ENCODE data around the gene GABRQ. TPM values are rescaled to one million over a fixed set of nuclear protein-coding genes. Genes with fewer than 3 reads are reported as not detected.

The GABRQ gene
- 0.99 TPM for total RNA-seq

GRCh38 chrX:152637649-152638442 lies at the start of gene GABRQ:
Gene GABRQ (plus strand): TSS chrX:152637895. CDS start chrX:152638203, 308 bp downstream.

GRCh38 chrX:152697952-152698931 lies 60.5 kb downstream of the GABRQ start, which contains the start of gene MAGEA3:
Gene MAGEA3 (plus strand): TSS chrX:152698794. CDS start chrX:152700833, 2,039 bp downstream.

Other genes with a start within 250 kb of the GABRQ start
- not detected for gene GABRA3, start 186.6 kb upstream of the GABRQ start, total RNA-seq
- gene MAGEA3, start 60.9 kb downstream of the GABRQ start, total RNA-seq, result not detected
- gene CSAG2, start 71.4 kb downstream of the GABRQ start, total RNA-seq, result not detected
- gene MAGEA2B, start 76.7 kb downstream of the GABRQ start, total RNA-seq, result not detected
- not detected for gene CSAG1, start 95.8 kb downstream of the GABRQ start, total RNA-seq
- gene MAGEA12, start 95.9 kb downstream of the GABRQ start, total RNA-seq, result not detected
- not detected for gene MAGEA2, start 115.9 kb downstream of the GABRQ start, total RNA-seq
- gene CSAG3, start 121.3 kb downstream of the GABRQ start, total RNA-seq, result not detected
- gene MAGEA6, start 131.8 kb downstream of the GABRQ start, total RNA-seq, result not detected
- 26.3 TPM for gene CETN2, start 192.9 kb downstream of the GABRQ start, total RNA-seq
- 10.8 TPM for gene NSDHL, start 193.2 kb downstream of the GABRQ start, total RNA-seq

Data from metanephros (tissue), 1 donor.